ENCODE results near the gene ZNF804B.

The ZNF804B gene

GRCh38 chr7:88759230-88760135 lies at the start of gene ZNF804B:
ZNF804B (plus strand) TSS chr7:88759700; CDS start chr7:88759977, 277 bp downstream.
- DNase-seq: no peak

- DNase-seq: no peak
Measured at GRCh38 chr7:88735920-88736319, 23.6 kb upstream of the ZNF804B start.

GRCh38 chr7:88737632-88738031 lies 21.9 kb upstream of the ZNF804B start:
- DNase-seq: no peak

GRCh38 chr7:88746126-88746525 lies 13.4 kb upstream of the ZNF804B start:
- no peak for DNase-seq

GRCh38 chr7:88756802-88757201 lies 2.7 kb upstream of the ZNF804B start:
- no peak for DNase-seq

GRCh38 chr7:88757371-88757770 lies 2.1 kb upstream of the ZNF804B start:
- no peak for DNase-seq

GRCh38 chr7:88758381-88759229 lies 895 bp upstream of the ZNF804B start:
- DNase-seq: no peak

GRCh38 chr7:88760136-88760515 lies 626 bp downstream of the ZNF804B start:
- no peak for DNase-seq

GRCh38 chr7:88761779-88762178 lies 2.3 kb downstream of the ZNF804B start:
- no peak for DNase-seq

- no peak for DNase-seq
Measured at GRCh38 chr7:88771417-88771816, 11.9 kb downstream of the ZNF804B start.

- DNase-seq: no peak
Measured at GRCh38 chr7:88772776-88773175, 13.3 kb downstream of the ZNF804B start.

GRCh38 chr7:88775838-88776237 lies 16.3 kb downstream of the ZNF804B start:
- no peak for DNase-seq

GRCh38 chr7:88787777-88788176 lies 28.3 kb downstream of the ZNF804B start:
- DNase-seq: no peak

- DNase-seq: no peak
Measured at GRCh38 chr7:88789480-88790064, 30.1 kb downstream of the ZNF804B start.

GRCh38 chr7:88791891-88792290 lies 32.4 kb downstream of the ZNF804B start:
- DNase-seq: no peak

- DNase-seq: no peak
Measured at GRCh38 chr7:88792361-88792760, 32.9 kb downstream of the ZNF804B start.

- DNase-seq: no peak
Measured at GRCh38 chr7:88795553-88795952, 36.1 kb downstream of the ZNF804B start, which contains the start of gene TEX47. TEX47 (minus strand) TSS chr7:88795737; CDS start chr7:88794942, 795 bp downstream.

GRCh38 chr7:88801046-88801445 lies 41.5 kb downstream of the ZNF804B start:
- DNase-seq: no peak

- DNase-seq: no peak
Measured at GRCh38 chr7:88806280-88807037, 47.0 kb downstream of the ZNF804B start.

- no peak for DNase-seq
Measured at GRCh38 chr7:88818552-88818951, 59.1 kb downstream of the ZNF804B start.

GRCh38 chr7:88826222-88826621 lies 66.7 kb downstream of the ZNF804B start:
- DNase-seq: no peak

- DNase-seq: peak; percentile 8
Measured at GRCh38 chr7:88835147-88835728, 75.7 kb downstream of the ZNF804B start.

All from NCI-H774 (cell line).